GM12801 (cell line): ENCODE results near the gene RASGRF2.

ENCODE experiments used
- CTCF ChIP-seq: IDR thresholded peaks from one replicate; pipeline ENCODE4 v1.5.1; 2011; ENCODE audit warnings: control low read depth; ENCODE audit not compliant: insufficient read length; ENCODE audit errors: extremely low read depth

RASGRF2 gene

DNA sequence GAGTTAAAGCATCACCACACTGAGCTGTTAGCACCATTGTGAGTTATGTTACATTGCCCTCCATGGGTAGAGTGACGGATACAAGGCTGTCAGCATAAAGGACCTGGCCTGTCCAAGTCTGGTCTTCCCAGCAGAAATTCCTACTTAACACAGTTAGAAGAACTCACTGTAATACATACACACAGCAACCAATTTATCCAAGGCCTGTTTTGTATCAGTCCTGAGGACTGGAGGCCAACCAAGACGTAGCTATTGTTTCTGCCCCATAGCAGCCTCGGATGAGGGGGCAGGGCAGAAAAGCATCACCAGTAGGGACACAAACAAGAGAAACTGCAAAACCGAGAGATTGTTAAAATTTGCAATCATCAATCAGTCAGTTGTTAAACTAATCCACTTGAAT lies 206.9 kb downstream of the RASGRF2 start:
- no peak for TF ChIP-seq CTCF

DNA sequence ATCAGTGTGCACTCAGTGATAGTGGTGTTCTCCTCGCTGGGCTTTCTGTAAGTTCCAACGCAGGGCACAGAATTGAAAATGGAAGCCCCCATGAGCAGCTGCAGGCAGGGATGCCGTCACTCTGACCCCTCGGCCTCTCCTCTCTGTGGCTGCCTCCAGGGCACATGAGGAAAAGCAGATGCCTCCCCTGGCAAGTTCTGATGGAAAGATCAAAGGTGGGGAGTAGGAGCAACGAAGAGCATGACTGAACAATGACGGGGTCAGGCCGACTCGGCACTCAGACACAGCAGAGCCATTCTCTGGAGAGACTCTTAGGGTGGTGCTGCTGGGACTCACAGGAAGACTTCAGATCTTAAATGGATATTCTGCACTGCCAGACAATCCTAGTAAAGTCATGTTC lies 207.4 kb downstream of the RASGRF2 start:
- TF ChIP-seq CTCF, result no peak

GRCh38 chr5:81169924-81170323 lies 209.8 kb downstream of the RASGRF2 start:
- TF ChIP-seq CTCF, result no peak

GRCh38 chr5:81171769-81172168 lies 211.6 kb downstream of the RASGRF2 start:
- TF ChIP-seq CTCF, result no peak

- no peak for TF ChIP-seq CTCF
Measured at GRCh38 chr5:81172710-81173109, 212.5 kb downstream of the RASGRF2 start.

DNA sequence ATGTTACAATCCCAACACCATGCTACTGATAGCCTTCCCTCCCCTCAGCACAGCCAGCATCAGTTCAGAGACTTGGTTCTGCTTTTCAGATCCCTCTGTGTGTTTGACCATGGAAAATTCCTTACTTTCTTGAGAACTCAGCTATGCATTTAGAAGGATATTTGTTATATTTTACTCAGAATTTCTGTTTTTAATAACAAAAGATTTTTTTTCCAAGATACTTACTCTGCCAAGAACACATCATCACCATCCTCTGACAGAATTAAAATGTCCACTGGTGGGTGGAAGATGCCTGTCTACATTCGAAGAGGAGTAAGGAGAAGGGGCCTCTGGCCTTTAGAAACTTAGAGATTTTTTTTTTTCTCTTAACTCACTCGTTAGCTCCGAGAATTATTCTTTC lies 216.9 kb downstream of the RASGRF2 start:
- no peak for TF ChIP-seq CTCF

GRCh38 chr5:81179959-81180358 lies 219.8 kb downstream of the RASGRF2 start:
- no peak for TF ChIP-seq CTCF
